Prostate gland (tissue), 2 donors: ENCODE data around the gene GPBP1.

ENCODE experiments used
- CTCF ChIP-seq, 4 experiments: fragments of 200-600 bp in 2 of 4; fragments of 450-650 bp in 2 of 4; sonication (generic) in 2 of 4; IDR thresholded peaks; 1 replicate in 3 of 4; 2 replicates in 1 of 4; pipeline ENCODE4 v1.5.1; 2016 to 2019; ENCODE audit warnings: antibody characterized with exemption in 4 of 4, mild to moderate bottlenecking in 2 of 4, moderate library complexity in 2 of 4
- POLR2A ChIP-seq: fragments of 450-650 bp; IDR thresholded peaks from one replicate; pipeline ENCODE4 v1.6.1; 2016; ENCODE audit warnings: antibody characterized with exemption, mild to moderate bottlenecking
- POLR2AphosphoS5 ChIP-seq: sonication (generic); formaldehyde crosslinking; IDR thresholded peaks from one replicate; pipeline ENCODE4 v1.6.1; 2017; ENCODE audit warnings: antibody characterized with exemption

GRCh38 chr5:57302164-57302563, 128.3 kb downstream of the GPBP1 start:
- no peak for TF ChIP-seq CTCF (IDR thresholded peaks at IDR 0.05)
- no peak for TF ChIP-seq POLR2A
- no peak for TF ChIP-seq POLR2AphosphoS5
